ENCODE results near the gene GNAL.

Gene GNAL

DNA sequence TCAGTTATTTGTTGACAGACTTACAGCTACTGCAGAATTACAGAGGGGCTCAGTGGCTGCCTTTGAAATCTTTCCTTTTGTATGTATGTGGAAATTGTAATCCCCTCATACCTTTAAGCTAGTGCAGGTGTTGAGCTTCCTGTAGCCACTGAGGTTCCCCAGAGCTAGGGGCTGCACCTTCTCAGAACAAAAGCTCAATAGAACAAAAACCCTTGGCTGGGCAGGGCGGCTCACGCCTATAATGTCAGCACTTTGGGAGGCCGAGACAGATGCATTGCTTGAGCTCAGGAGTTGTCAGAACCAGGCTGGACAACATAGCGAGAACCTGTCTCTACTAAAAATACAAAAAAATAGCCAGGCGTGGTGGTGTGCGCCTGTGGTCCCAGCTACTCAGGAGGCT lies 120.8 kb downstream of the GNAL start:
- DNase-seq (ENCODE audit: low read depth) = no peak

DNA sequence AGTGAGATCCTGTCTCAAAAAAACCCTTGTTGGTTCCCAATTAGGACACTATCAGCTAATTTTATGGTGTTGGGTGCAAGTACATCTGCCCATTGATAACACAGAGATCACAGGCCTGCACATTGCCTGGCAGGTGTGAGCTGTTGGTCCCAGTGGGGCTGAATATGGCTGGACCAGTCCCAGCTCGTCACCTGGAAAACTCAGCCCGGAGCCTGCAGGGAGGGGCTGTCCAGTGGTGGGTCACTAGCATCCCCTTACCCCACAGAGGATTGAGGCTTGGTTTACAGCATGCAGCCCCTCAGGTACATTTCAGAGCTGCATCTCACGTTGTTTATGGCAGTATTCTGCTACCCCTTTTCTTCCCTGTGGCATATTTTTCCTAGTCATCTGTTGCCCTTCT lies 121.3 kb downstream of the GNAL start:
- no peak for DNase-seq (ENCODE audit: low read depth)

DNA sequence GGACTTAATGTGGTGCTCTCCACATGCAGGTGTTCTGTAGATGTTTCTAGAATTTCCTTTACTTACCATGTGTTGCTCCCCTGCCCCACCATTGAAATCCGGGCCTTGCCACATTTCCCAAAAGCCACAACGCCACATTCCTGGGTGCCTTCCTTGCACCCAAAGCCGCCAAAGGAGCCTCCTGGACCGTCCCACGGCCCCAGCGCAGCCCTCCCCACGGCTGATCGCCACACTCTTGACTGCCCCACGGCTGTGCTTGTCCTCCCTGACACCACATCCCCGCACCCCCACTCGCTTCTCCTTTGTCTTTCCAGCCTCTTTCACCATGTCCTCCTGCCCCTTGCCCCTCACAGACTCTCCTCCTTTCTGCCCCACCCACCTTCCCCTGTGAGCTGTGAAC lies 121.9 kb downstream of the GNAL start:
- no peak for DNase-seq (ENCODE audit: low read depth)

DNA sequence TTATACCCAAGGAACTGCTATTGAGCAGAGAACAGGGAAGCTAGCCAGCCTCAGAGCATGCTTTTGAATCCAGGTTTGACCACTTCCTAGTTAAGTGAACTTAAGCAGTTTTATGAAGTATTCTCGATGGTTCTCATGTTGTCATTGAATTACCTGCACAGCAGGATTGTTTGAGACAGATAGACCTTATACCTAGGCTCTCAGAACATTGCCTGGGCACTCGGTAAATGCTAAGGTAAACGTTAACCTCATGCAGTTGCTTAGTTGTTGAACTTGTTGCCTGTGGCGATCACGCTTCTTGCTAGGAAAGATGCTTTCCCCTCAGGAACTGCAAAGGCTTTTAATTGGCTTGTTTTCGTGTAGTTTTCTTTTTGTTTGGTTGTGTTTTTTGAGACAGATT lies 128.2 kb downstream of the GNAL start:
- no peak for DNase-seq (ENCODE audit: low read depth)

DNA sequence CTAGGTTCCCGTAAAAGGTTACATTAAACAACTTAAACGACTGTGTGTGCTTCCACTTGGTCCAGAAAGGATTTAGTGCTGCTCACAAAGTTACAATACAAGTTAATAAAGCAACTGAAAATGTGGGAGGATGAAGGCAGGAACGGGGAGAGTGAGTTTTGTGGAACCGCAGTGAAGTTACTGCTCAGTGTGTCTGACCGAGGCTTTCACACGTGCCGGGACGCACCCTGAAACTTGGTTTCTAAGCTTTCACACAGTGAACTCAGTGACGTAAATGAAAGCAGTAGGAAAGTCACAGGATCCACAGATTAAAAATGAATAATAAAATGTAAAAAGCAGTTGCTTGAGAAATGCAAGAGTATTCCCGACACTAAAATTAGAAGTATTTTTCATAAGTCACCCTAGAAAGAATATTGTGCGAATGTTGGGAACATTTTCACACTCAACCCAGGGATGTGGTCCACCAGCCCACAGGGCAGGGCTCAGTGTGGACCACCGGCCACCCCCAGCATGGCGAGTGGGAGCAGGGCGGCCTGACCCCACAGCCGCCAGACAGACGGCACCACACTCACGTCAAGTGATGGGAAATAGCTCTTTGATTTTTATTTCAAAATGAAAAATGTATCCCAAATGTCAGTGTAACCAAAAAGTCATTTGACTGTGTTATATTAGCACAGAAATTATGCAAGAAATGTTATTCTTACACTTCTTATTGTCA lies 129.6 kb downstream of the GNAL start:
- no peak for DNase-seq (ENCODE audit: low read depth)

DNA sequence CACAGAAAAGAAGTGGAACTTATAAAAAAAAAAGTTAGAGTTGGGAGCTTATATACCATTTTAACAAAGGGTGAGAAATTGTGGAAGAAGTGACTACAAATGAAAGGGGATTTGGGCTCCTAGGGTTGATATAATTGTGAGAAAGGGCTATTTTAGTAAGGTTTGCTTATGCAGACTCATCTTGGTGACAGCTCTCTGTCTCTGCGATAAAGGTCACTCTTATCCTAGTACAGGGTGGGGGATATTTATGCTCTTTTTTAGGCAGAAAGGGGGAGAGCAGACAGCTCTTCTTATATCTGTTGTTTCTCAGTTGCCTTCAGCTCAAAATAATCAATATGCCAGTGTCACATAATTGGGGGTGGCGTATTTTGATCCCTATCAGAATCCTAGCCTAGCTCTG lies 130.9 kb downstream of the GNAL start:
- no peak for DNase-seq (ENCODE audit: low read depth)

DNA sequence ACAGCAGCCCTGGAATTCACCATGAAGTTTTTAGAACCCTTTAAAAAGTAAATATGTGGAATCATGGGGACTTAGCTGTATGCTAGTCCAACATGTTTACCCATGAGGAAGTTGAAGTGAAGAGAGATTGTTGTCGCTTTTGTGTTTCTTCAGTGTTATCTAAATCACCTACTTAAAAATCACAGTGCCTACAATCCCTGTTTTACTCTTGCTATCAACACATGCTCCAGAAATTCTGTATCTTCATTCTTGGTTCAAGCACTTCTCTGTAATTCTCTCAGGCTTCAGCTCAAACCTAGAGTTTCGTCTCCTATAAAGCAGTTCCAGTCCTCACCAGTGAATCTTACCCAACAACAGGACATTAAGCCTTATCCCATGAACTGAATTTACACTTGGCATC lies 131.6 kb downstream of the GNAL start:
- no peak for DNase-seq (ENCODE audit: low read depth)

DNA sequence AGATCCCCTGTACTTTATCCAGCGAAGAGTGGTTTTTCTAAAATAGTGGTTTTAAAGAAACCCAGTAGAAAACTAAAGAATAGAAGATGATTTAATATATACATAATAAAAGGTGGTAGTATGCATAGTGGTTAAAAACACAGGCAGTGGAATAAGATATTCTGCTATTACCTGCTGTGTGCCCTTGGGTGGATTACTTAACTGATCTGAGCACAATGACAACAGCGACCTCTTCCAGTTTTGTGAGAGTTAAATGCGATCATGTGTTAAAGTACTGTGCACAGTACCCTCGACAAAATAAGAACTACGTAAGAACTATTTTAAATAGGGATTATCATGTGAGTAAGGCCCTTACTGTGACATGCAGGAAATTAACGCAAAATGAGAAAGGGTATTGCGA lies 132.1 kb downstream of the GNAL start:
- no peak for DNase-seq (ENCODE audit: low read depth)

DNA sequence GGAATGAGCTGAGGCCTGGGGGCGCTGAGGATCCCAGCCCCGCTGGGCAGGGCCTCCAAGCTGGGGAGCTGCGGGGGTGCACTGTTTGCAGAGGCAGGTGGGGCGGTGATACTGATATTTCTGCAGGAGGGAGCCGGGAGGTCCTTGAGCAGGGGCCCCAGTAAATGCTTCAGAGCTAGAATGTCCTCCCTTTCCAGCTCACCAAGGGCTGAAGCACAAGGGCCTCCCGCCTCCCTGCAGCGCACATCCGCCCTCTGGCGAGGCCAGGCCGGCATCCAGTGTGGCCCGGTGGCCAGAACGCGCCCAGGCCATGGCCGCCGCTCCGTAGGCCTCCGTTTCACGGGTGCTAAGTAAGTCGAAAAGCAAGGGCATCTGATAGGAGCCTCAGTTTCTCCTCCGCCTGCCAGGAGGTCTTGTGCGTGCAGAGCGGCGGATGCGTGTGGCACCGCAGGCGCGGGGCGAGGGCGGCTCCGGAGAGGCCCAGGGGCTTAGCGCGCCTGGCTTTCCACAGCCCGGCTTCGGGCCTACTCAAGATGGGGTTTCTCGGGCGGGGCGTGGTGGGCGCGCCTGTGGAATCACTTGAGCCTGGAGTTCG lies 132.7 kb downstream of the GNAL start:
- DNase-seq (ENCODE audit: low read depth) = no peak

DNA sequence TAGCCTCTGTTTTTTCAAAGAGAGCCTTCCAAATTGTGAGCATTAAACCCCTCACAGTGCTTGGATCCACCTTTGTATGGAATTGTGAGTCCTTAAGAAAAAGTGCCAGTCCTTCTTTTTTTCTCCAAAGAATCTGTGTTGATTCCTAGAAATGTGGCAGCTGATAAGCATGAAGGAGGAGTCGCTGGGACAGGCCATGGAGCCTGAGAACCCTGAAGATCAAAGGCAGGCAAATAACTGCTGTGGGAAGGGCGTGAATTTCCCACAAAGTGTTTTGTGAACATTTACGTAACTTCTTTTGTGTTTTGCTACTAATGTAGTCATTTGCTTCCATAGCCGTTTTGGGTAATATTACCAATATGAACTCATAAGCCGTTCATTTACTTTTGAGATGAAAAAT lies 134.5 kb downstream of the GNAL start:
- no peak for DNase-seq (ENCODE audit: low read depth)

DNA sequence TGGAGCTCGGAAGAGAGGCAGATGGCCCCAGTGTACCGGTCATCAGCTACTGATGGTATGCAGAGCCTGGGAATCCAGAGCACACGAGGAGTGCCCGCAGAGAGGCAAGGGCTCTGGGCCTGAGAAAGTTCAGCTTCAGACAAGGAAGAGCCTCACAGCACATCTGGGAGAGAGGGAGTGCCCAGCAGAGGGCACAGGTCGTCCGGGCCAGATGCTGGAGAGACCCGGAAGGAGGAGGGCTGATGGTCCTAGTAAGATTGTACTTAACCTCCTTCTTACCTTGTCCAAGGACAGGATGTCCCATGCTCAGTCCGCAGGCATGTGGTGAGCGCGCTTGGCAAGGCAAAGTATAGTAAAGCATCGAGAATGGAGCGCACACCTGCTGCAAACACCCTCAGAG lies 137.8 kb downstream of the GNAL start:
- DNase-seq (ENCODE audit: low read depth) = no peak

DNA sequence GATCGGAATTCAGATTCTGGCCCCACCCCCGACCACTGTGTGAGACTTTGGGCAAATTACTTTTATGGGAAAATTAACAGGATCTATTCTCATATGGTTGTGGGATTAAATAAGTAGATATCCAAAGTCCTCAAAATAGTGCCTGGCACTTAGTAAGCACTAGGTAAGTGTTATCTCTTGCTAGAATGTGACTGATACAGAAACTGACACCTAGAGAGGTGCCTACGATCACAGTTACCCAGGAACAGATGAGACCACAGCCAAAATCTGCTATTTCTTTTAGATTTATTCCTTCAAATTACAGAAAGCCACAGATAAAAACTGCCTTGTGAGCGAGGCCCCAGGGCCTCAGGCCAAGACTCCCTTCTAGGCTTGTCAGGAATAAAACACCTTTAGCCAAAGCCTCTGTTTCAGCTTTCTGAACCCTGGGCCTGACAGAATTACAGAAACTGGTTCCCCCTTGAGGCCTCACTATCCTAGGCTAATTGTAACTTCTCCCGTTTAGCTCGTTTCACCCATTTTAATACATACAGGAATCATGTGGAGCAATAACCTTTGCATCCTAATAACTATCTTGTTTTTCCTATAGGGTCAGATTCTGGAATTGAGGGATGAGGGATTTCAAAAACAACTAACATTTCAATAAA lies 139.8 kb downstream of the GNAL start:
- no peak for DNase-seq (ENCODE audit: low read depth)

DNA sequence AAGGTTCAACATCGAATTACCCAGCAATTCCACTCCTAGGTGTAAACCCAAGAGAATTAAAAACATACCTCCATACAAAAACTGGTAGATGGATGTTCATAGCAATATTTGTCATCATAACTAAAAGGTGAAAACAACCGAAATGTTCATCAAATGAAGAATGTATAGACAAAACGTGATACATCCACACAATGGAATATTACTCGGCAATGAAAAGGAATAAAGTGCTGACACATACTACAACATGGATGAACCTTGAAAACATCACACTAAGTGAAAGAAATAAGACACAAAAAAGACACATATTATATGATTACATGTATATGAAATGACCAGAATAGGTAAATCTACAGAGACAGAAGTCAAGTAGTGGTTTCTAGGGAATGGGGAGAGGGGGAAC lies 141.5 kb downstream of the GNAL start:
- no peak for DNase-seq (ENCODE audit: low read depth)

DNA sequence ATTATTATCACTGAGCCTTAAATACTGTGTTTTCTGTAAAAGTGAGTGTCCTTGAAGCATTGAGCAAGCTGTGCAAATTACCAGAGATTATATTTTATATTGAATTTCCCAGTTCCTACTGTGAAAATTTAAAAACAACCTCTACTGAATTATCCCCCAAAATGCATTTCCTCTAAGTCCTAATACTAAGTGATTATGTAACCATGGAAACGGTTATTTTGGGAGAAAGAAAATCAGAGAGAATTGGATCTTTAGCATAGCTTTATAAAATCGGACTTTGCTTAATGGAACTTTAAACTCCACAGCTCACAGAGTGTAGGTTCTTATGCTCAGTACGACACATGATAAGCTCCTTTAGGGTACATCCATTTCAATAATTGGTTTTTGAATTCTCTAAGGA lies 142.9 kb downstream of the GNAL start:
- DNase-seq (ENCODE audit: low read depth) = no peak

DNA sequence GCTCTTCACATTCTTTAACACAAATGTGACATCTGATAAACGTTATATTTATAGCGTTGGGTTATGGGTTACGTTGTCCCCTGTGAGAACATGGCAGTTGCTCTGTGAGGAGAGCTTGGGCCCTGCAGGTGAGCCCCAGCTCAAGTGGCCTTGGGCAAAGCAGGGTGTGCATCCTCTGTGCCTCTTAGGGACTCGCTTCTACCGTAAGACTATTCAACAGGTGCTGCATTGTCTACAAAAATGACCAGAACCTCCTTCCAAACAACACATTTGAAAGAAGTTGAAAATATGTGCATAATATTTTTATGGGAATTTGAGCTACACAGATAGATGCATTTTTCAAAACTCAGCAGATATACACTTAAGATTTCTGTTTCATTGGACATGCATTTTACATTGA lies 145.7 kb downstream of the GNAL start:
- no peak for DNase-seq (ENCODE audit: low read depth)

DNA sequence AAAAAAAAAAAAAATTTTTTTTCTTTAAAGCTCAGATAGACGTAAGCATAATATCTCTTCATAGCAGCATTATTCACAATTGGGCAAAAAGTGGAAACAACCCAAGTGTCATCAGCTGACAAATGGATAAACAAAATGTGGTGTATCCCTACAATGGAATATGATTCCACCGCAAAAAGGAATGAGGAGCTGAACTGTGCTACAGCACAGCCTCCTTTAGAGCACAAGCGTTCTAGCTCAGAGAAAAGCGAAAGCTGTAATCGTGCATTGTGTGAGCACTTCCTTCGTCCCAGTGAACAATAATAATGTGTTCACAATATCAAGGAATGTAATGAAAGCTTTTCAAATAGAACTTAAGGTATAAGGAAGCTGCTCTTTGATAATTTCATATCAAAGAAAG lies 150.5 kb downstream of the GNAL start:
- no peak for DNase-seq (ENCODE audit: low read depth)

DNA sequence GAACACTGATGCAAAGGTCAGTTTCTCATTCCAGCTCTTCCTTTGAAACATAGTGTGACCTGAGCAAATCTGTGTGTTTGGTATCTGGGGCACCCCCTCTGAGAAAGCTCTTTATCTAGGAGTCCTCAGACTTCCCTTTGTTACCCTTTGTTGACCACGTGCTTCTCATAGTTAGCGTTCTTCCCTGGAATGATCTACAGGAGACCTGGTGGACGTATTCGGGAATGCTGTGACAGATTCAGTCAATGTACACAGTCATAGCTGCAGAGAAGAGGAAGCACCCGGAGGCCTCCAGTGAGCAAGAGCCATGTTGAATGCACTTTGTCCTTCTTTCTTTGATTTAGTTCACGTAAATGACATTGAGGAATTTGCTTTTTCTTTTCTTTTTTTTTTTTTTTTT lies 151.4 kb downstream of the GNAL start:
- DNase-seq (ENCODE audit: low read depth) = no peak

DNA sequence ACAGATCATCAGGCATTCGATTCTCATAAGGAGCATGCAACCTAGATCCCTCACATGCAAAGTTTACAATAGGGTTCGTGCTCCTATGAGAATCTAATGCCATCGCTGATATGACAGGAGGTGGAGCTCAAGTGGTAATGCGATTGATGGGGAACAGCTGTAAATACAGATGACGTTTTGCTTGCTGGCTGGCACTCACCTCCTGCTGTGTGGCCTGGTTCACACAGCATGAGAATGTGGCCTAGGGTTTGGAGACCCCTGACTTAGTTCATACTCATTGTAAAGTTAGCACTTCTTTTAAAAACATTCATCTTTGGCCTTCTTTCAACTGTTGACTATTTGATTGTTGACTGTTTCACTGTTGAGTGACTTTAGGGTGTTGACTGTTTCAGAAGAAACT lies 153.5 kb downstream of the GNAL start:
- no peak for DNase-seq (ENCODE audit: low read depth)

DNA sequence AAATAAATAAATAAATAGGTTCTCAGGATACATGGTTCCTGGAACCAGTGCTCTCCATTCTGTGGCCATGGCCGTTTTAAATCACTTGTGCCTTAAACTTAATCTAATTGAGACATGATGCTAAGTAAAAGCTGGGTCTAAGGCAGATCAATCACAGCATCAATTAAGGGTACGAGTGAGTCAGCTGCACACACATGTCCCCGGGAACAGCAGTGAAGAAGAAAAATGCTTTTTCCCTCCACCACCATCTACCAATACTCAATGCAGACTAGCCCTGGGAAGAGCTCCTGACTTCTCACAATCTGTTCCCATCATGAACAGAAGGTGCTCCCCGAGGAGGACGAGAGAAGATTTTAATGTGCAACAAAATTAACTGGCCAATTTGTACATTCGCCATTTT lies 155.4 kb downstream of the GNAL start:
- DNase-seq (ENCODE audit: low read depth) = no peak

DNA sequence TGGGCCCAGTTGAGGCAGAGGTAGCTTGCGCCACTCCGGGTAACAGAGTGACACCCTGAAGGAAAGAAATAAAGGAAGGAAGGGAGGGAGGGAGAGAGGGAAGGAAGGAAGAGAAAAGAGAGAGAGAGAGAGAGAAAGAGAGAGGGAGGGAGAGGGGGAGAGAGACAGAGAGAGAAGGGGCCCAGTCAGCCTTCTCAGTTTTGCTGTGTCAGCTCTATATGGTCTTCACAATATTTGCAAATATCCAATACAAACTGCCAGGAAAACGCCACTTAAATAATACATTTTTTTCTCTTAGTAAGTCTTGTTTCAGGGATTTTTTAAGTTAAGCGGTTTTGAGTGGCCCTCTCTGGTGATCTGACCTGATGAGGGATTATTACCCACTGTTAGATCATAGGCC lies 156.6 kb downstream of the GNAL start:
- DNase-seq (ENCODE audit: low read depth) = no peak

DNA sequence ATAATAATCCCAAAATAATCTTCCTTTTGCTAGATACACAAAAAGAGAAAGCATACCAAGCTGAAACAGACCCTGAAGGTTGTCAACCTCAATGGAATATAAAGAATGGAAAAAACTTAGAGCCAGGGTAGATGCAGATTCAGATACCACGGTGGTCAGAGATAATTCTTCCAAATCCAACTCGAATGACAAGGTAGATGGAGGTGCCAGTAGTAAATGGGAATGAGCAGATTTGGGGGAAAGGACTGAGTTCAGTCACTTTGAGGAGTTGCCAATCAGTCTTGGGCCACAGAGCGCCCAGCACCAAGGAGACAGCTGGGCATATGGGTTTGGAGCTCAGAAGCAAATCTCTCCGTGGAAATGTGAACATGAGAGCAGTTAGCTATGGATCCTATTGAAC lies 158.7 kb downstream of the GNAL start:
- DNase-seq (ENCODE audit: low read depth) = no peak

DNA sequence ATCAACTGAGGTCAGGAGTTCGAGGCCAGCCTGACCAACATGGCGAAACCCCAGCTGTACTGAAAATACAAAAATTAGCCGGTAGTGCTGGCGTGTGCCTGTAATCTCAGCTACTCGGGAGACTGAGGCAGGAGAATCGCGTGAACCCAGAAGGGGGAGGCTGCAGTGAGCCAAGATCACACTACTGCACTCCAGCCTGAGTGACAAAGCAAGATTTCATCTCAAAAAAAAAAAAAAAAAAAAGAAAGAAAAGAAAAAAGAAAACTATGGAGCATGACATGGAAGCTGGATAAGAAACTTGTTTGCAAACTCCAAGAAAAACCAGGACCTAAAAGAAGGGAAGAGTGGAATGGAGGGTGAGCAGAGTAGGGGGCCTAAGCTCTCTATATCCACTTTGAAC lies 160.2 kb downstream of the GNAL start:
- DNase-seq (ENCODE audit: low read depth) = no peak

DNA sequence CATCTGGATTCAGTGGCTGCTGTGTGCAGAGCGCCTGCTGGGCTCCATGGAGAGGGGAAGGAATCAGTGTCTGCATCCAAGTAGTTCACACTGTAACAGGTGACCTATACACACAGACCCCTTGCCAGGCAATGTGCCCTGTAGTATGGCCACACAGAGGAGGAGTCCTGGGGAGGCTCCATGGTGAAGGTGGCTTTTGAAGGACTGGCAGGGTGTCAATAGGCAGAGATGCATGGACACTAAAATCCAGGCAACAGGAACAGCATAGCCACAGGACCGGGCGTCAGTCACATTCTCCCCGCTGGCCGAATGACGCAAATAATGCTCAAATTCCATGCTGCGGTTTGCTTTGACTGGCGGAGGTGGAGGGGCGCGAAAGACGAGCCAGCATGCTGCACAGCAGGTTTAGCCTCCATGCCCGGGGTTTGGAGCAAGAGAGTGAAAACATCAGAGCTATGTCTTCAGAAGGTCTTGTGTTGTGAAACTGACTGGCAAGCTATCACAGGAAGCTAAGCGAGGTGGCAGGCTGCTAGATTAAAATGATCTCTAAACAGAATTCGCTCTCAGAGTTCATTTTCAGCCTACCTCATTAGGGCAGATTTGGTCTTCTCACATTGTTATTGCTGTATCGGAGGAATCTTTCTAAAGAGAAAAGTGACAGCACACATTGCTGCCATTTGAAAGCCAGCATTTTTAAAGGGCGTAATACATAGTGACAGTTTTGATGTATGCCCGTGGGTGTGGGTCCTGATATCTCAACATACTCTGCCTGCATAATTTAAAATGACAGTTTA lies 161.0 kb downstream of the GNAL start:
- DNase-seq (ENCODE audit: low read depth) = peak; percentile 29

All from HS-5 (cell line).